Trophoblast cell (in vitro differentiated cells and primary cell): ENCODE results near the gene ERF.

Experiments
- DNase-seq, 2 donors: peaks; one replicate each; pipeline ENCODE4 v3.0.0-alpha.2; 2016
- H2AFZ ChIP-seq: 2 replicates; pipeline ENCODE4 v1.6.1; 2013; ENCODE audit warnings: low read length, moderate library complexity, mild to moderate bottlenecking; ENCODE audit not compliant: insufficient read depth, poor library complexity
- H2AK5ac ChIP-seq: 2 replicates; pipeline ENCODE4 v1.6.1; 2013; ENCODE audit warnings: mild to moderate bottlenecking, low read length
- H2BK120ac ChIP-seq: 2 replicates; pipeline ENCODE4 v1.6.1; 2013; ENCODE audit warnings: low read length, mild to moderate bottlenecking, moderate library complexity; ENCODE audit not compliant: insufficient read depth, poor library complexity
- H2BK12ac ChIP-seq: 2 replicates; pipeline ENCODE4 v1.6.1; 2013; ENCODE audit warnings: mild to moderate bottlenecking, low read length, moderate library complexity
- H2BK5ac ChIP-seq: 2 replicates; pipeline ENCODE4 v1.6.1; 2013; ENCODE audit warnings: low read length, low read depth, moderate library complexity, mild to moderate bottlenecking; ENCODE audit not compliant: poor library complexity
- H3K14ac ChIP-seq: 2 replicates; pipeline ENCODE4 v1.6.1; 2013; ENCODE audit warnings: mild to moderate bottlenecking, low read length
- H3K18ac ChIP-seq: 2 replicates; pipeline ENCODE4 v1.6.1; 2013; ENCODE audit warnings: mild to moderate bottlenecking, low read length
- H3K23ac ChIP-seq: 2 replicates; pipeline ENCODE4 v1.6.1; 2013; ENCODE audit warnings: low read length
- H3K27ac ChIP-seq: 2 replicates; pipeline ENCODE4 v1.5.1; 2013; ENCODE audit warnings: low read depth, mild to moderate bottlenecking, inconsistent platforms, low read length, moderate library complexity
- H3K27me3 ChIP-seq: 2 replicates; pipeline ENCODE4 v1.6.1; 2013; ENCODE audit warnings: inconsistent platforms, mild to moderate bottlenecking, low read length, moderate library complexity; ENCODE audit not compliant: insufficient read depth
- H3K36me3 ChIP-seq, 2 experiments: 1 replicate in 1 of 2; 2 replicates in 1 of 2; pipeline ENCODE4 v1.6.1; 2013; ENCODE audit warnings: low read length in 2 of 2, mild to moderate bottlenecking in 2 of 2, moderate library complexity in 1 of 2; ENCODE audit not compliant: insufficient read depth in 2 of 2, control insufficient read depth in 1 of 2
- H3K4ac ChIP-seq: 2 replicates; pipeline ENCODE4 v1.6.1; 2013; ENCODE audit warnings: low read depth, mild to moderate bottlenecking, low read length, moderate library complexity
- H3K4me1 ChIP-seq, 2 experiments: 1 replicate in 1 of 2; 2 replicates in 1 of 2; pipeline ENCODE4 v1.6.1; 2013; ENCODE audit warnings: low read length in 2 of 2, mild to moderate bottlenecking in 2 of 2, moderate library complexity in 1 of 2; ENCODE audit not compliant: insufficient read depth in 2 of 2, control insufficient read depth in 1 of 2
- H3K4me2 ChIP-seq: 2 replicates; pipeline ENCODE4 v1.6.1; 2013; ENCODE audit warnings: inconsistent platforms, mild to moderate bottlenecking, low read length, moderate library complexity
- H3K4me3 ChIP-seq: 2 replicates; pipeline ENCODE4 v1.5.1; 2013; ENCODE audit warnings: mild to moderate bottlenecking, low read depth, low read length, inconsistent platforms
- H3K79me1 ChIP-seq: one replicate; pipeline ENCODE4 v1.6.1; 2013; ENCODE audit warnings: low read length
- H3K79me2 ChIP-seq: 2 replicates; pipeline ENCODE4 v1.6.1; 2013; ENCODE audit warnings: low read length, mild to moderate bottlenecking; ENCODE audit not compliant: control insufficient read depth, insufficient read depth, poor library complexity
- H3K9ac ChIP-seq: 2 replicates; pipeline ENCODE4 v1.6.1; 2013; ENCODE audit warnings: mild to moderate bottlenecking, low read length
- H3K9me3 ChIP-seq: 2 replicates; pipeline ENCODE4 v1.6.1; 2013; ENCODE audit warnings: low read depth, mild to moderate bottlenecking, control low read depth, inconsistent platforms, low read length; ENCODE audit not compliant: insufficient read depth
- H4K12ac ChIP-seq: 2 replicates; pipeline ENCODE4 v1.6.1; 2013; ENCODE audit warnings: low read depth, mild to moderate bottlenecking, low read length, moderate library complexity
- H4K8ac ChIP-seq: 2 replicates; pipeline ENCODE4 v1.6.1; 2013; ENCODE audit warnings: low read depth, mild to moderate bottlenecking, low read length, moderate library complexity
- H4K91ac ChIP-seq: one replicate; pipeline ENCODE4 v1.6.1; 2013; ENCODE audit warnings: low read depth, mild to moderate bottlenecking, low read length, moderate library complexity
- WGBS: extraction: QIAGEN DNeasy Blood & Tissue Kit; methylation state at CpG from one replicate; pipeline ENCODE4 v1.1.7; 2013; ENCODE audit warnings: missing lambda C conversion rate; ENCODE audit not compliant: insufficient read length, insufficient coverage; ENCODE audit errors: extremely low coverage; 5-methylcytosine and 5-hydroxymethylcytosine counted together

Gene ERF

GRCh38 chr19:42288881-42289555 is 34.1 kb upstream of the ERF start:
- Histone ChIP-seq H2BK5ac (no peak overlapping the region), H3K4me1 (peaks cover 16% of the 10 kb centered on the region in 2 experiments), H4K12ac (no peak overlapping the region), H3K14ac (no peak overlapping the region), H3K4me2 (no peak overlapping the region), H3K18ac (no peak overlapping the region), H2AFZ (no peak overlapping the region), H4K8ac (no peak overlapping the region), H3K27ac (no peak overlapping the region), H2BK120ac (no peak overlapping the region), H3K4ac (no peak overlapping the region), H3K36me3 (peaks cover 77 to 78% of the 10 kb centered on the region in 2 experiments), H4K91ac (no peak overlapping the region), H3K9ac (no peak overlapping the region), H3K79me2 (peaks cover 11% of the 10 kb centered on the region), H3K23ac (no peak overlapping the region), H3K9me3 (peaks cover 2% of the 10 kb centered on the region), H3K79me1 (peaks cover 6% of the 10 kb centered on the region), H2BK12ac (no peak overlapping the region), H3K4me3 (no peak overlapping the region), H3K27me3 (no peaks in the 10 kb centered on the region), H2AK5ac (no peak overlapping the region)
- DNase-seq = no peak
- WGBS = no CpG with 5 or more reads among the region's 22 CpGs

- H3K9me3 ChIP-seq = peaks cover 1% of the 10 kb centered on the region
- WGBS = no CpG with 5 or more reads among the region's 4 CpGs
Observed at GRCh38 chr19:42288387-42288786, 33.5 kb upstream of the ERF start.

GRCh38 chr19:42287827-42288107 is 32.8 kb upstream of the ERF start:
- H3K9ac ChIP-seq = no peak overlapping the region
- DNase-seq = no peak
- H2BK5ac ChIP-seq = no peak overlapping the region
- H2AFZ ChIP-seq = no peak overlapping the region
- H3K18ac ChIP-seq = no peak overlapping the region
- no peak overlapping the region for H3K14ac ChIP-seq
- H3K4me2 ChIP-seq = no peak overlapping the region
- H3K36me3 ChIP-seq = peaks cover 65% of the 10 kb centered on the region in 2 experiments
- no peak overlapping the region for H3K27ac ChIP-seq
- H4K8ac ChIP-seq = no peak overlapping the region
- no CpG with 5 or more reads among the region's 10 CpGs for WGBS
- no peak overlapping the region for H3K4me3 ChIP-seq
- peaks cover 12% of the 10 kb centered on the region for H3K79me1 ChIP-seq
- no peak overlapping the region for H2BK12ac ChIP-seq
- H3K27me3 ChIP-seq = no peaks in the 10 kb centered on the region
- no peak overlapping the region for H4K12ac ChIP-seq
- H4K91ac ChIP-seq = no peak overlapping the region
- no peak overlapping the region for H3K23ac ChIP-seq
- H2BK120ac ChIP-seq = no peak overlapping the region
- H3K79me2 ChIP-seq = peaks cover 11% of the 10 kb centered on the region
- H3K9me3 ChIP-seq = peaks cover 4% of the 10 kb centered on the region
- H3K4ac ChIP-seq = no peak overlapping the region
- H3K4me1 ChIP-seq = peaks cover 23 to 24% of the 10 kb centered on the region in 2 experiments
- H2AK5ac ChIP-seq = no peak overlapping the region

More at GRCh38 chr19:42288387-42288786, 33.5 kb upstream of the ERF start:
- Histone ChIP-seq H3K4me2 (no peak overlapping the region), H3K4ac (no peak overlapping the region), H3K4me3 (no peak overlapping the region), H3K36me3 (peaks cover 71 to 72% of the 10 kb centered on the region in 2 experiments), H3K18ac (no peak overlapping the region), H3K23ac (no peak overlapping the region), H3K27ac (no peak overlapping the region), H4K12ac (no peak overlapping the region), H3K79me1 (peaks cover 9% of the 10 kb centered on the region), H2BK12ac (no peak overlapping the region), H3K27me3 (no peaks in the 10 kb centered on the region), H2AK5ac (no peak overlapping the region), H2BK5ac (no peak overlapping the region), H3K4me1 (peaks cover 17 to 18% of the 10 kb centered on the region in 2 experiments), H2BK120ac (no peak overlapping the region), H3K9ac (no peak overlapping the region), H3K79me2 (peaks cover 11% of the 10 kb centered on the region), H4K91ac (no peak overlapping the region), H2AFZ (no peak overlapping the region), H3K14ac (no peak overlapping the region), H4K8ac (no peak overlapping the region)
- DNase-seq = no peak

- Histone ChIP-seq H2BK12ac (no peak overlapping the region), H4K91ac (no peak overlapping the region), H3K27ac (no peak overlapping the region), H2BK5ac (no peak overlapping the region), H3K18ac (no peak overlapping the region), H3K9ac (no peak overlapping the region), H2AFZ (no peak overlapping the region), H3K27me3 (no peaks in the 10 kb centered on the region), H3K9me3 (peaks cover 4% of the 10 kb centered on the region), H3K79me2 (peaks cover 11% of the 10 kb centered on the region), H3K4me1 (peaks cover 24 to 28% of the 10 kb centered on the region in 2 experiments), H2AK5ac (no peak overlapping the region), H4K12ac (no peak overlapping the region), H3K14ac (no peak overlapping the region), H3K79me1 (peaks cover 13% of the 10 kb centered on the region), H3K4me3 (no peak overlapping the region), H3K4ac (no peak overlapping the region), H3K36me3 (peaks cover 60% of the 10 kb centered on the region in 2 experiments), H3K4me2 (no peak overlapping the region), H3K23ac (no peak overlapping the region), H2BK120ac (no peak overlapping the region), H4K8ac (no peak overlapping the region)
- no peak for DNase-seq
- no CpG with 5 or more reads among the region's 30 CpGs for WGBS
Observed at GRCh38 chr19:42287017-42287826, 32.3 kb upstream of the ERF start.
